Endothelial cell of umbilical vein (primary cell): Measurements from ENCODE around the gene ZSCAN26. TPM values are rescaled to one million over a fixed set of nuclear protein-coding genes. Genes with fewer than 3 reads are reported as not detected.

Experiments
- BruUV-seq: library from RNA; stranded (reverse); fragments of 400-500 nt; replicated peaks from 2 replicates; lab custom pipeline; 2021; lab: Mats Ljungman, UMichigan
- CTCF ChIA-PET: fragments of 300-600, 350-600 bp; sonication (Branson Sonifier 250); formaldehyde crosslinking; loops from one replicate; lab custom pipeline; 2021; ENCODE audit warnings: antibody characterized with exemption, inconsistent platforms; lab: Charles Lee
- POLR2A ChIA-PET: fragments of 300-600, 350-600 bp; sonication (Branson Sonifier 250); formaldehyde crosslinking; loops from one replicate; lab custom pipeline; 2021; ENCODE audit warnings: antibody characterized with exemption, inconsistent platforms; lab: Charles Lee
- DNase-seq: peaks from one replicate; pipeline ENCODE4 v3.0.0-alpha.2; 2011; ENCODE audit warnings: low read depth, low spot score
- FAIRE-seq: peaks from 2 replicates; lab custom pipeline; 2011; peaks lifted over from hg19 to GRCh38; lab: Jason Lieb, UNC
- H2AFZ ChIP-seq: 2 replicates; pipeline ENCODE4 v1.6.0; 2012; ENCODE audit warnings: low read depth, low read length, control low read depth, inconsistent platforms
- H3K27ac ChIP-seq: 2 replicates; pipeline ENCODE4 v1.5.1; 2011; ENCODE audit warnings: low read depth, mild to moderate bottlenecking, control low read depth, low read length, moderate library complexity; ENCODE audit not compliant: insufficient read depth
- H3K27me3 ChIP-seq, 2 experiments: 2 replicates each; pipeline versions ENCODE4 v1.6.0 to v1.6.1; 2011; ENCODE audit warnings: low read length in 2 of 2, mixed read lengths in 1 of 2; ENCODE audit not compliant: control insufficient read depth in 2 of 2, insufficient read depth in 2 of 2
- H3K36me3 ChIP-seq, 2 experiments: 2 replicates in 1 of 2; 3 replicates in 1 of 2; pipeline ENCODE4 v1.5.1; 2011; ENCODE audit warnings: low read length in 2 of 2, mild to moderate bottlenecking in 1 of 2, moderate library complexity in 1 of 2; ENCODE audit not compliant: control insufficient read depth in 2 of 2, insufficient read depth in 2 of 2; ENCODE audit errors: extremely low read depth in 1 of 2
- H3K4me1 ChIP-seq: 3 replicates; pipeline ENCODE4 v1.5.1; 2011; ENCODE audit warnings: mild to moderate bottlenecking, low read length; ENCODE audit not compliant: control insufficient read depth, insufficient read depth; ENCODE audit errors: extremely low read depth
- H3K4me2 ChIP-seq: 2 replicates; pipeline ENCODE4 v1.6.1; 2011; ENCODE audit warnings: low read length, control low read depth, mixed read lengths; ENCODE audit not compliant: insufficient read depth
- H3K4me3 ChIP-seq, 3 experiments: fragments of 200-600 bp in 1 of 3; sonication (generic), shearing (Covaris generic) in 1 of 3; replicated peaks in 1 of 3; 2 replicates each; pipeline ENCODE4 v1.5.1; 2011 to 2016; ENCODE audit warnings: control low read depth in 3 of 3, low read length in 3 of 3, mild to moderate bottlenecking in 2 of 3, inconsistent platforms in 1 of 3, low read depth in 1 of 3, moderate library complexity in 1 of 3; ENCODE audit not compliant: insufficient read depth in 1 of 3
- H3K79me2 ChIP-seq: 2 replicates; pipeline ENCODE4 v1.6.0; 2012; ENCODE audit warnings: low read length, inconsistent platforms; ENCODE audit not compliant: control insufficient read depth, insufficient read depth
- H3K9ac ChIP-seq: replicated peaks from 2 replicates; pipeline ENCODE3; 2011; ENCODE audit warnings: low read length, control low read depth; ENCODE audit not compliant: insufficient read depth; ENCODE audit errors: extremely low read depth
- H3K9me1 ChIP-seq: replicated peaks from 3 replicates; pipeline ENCODE4 v1.6.0; 2011; ENCODE audit warnings: mild to moderate bottlenecking, low read length; ENCODE audit not compliant: control insufficient read depth, insufficient read depth; ENCODE audit errors: extremely low read depth
- H3K9me3 ChIP-seq: replicated peaks from 2 replicates; pipeline ENCODE4 v1.5.1; 2012; ENCODE audit warnings: low read length, inconsistent platforms; ENCODE audit not compliant: control insufficient read depth, insufficient read depth
- H4K20me1 ChIP-seq: replicated peaks from 2 replicates; pipeline ENCODE3; 2011; ENCODE audit warnings: mild to moderate bottlenecking, low read length; ENCODE audit not compliant: control insufficient read depth, insufficient read depth; ENCODE audit errors: extremely low read depth
- CTCF ChIP-seq, 2 donors: IDR thresholded peaks; 1 replicate in 1 of 2; 2 replicates in 1 of 2; pipeline ENCODE4 v1.5.1; 2011; ENCODE audit warnings: low read length in 2 of 2, mild to moderate bottlenecking in 2 of 2, moderate library complexity in 2 of 2, control low read depth in 1 of 2, inconsistent platforms in 1 of 2, low read depth in 1 of 2; ENCODE audit not compliant: insufficient read depth in 1 of 2; ENCODE audit errors: extremely low read depth in 1 of 2
- EZH2 ChIP-seq: IDR thresholded peaks from 2 replicates; pipeline ENCODE4 v1.6.1; 2012; ENCODE audit warnings: borderline replicate concordance, low read depth, mild to moderate bottlenecking, moderate library complexity, low read length, inconsistent platforms; ENCODE audit not compliant: severe bottlenecking
- GATA2 ChIP-seq: IDR thresholded peaks from 2 replicates; pipeline ENCODE4 v1.7.0; 2011; ENCODE audit warnings: low read depth, mild to moderate bottlenecking, moderate library complexity, mixed read lengths, low read length; ENCODE audit not compliant: insufficient read length, insufficient read depth
- JUN ChIP-seq: IDR thresholded peaks from 2 replicates; pipeline ENCODE4 v1.6.1; 2011; ENCODE audit warnings: borderline replicate concordance, low read depth; ENCODE audit not compliant: insufficient read length, insufficient read depth
- MAX ChIP-seq: IDR thresholded peaks from 2 replicates; pipeline ENCODE4 v1.6.1; 2011; ENCODE audit not compliant: insufficient read depth, insufficient read length
- POLR2A ChIP-seq: IDR thresholded peaks from 2 replicates; pipeline ENCODE4 v1.6.1; 2012; ENCODE audit warnings: low read depth, mild to moderate bottlenecking, control low read depth, low read length
- POLR2AphosphoS5 ChIP-seq: IDR thresholded peaks from 2 replicates; pipeline ENCODE4 v1.6.1; 2012; ENCODE audit warnings: low read depth, mild to moderate bottlenecking, control low read depth, low read length, moderate library complexity; ENCODE audit not compliant: insufficient read depth
- dilution Hi-C: fragments of 300-500 bp; cut with MboI; formaldehyde crosslinking; loops from one replicate; pipeline ENCODE4 v1.15.0; 2019; ENCODE audit warnings: low sequenced_read_pairs; ENCODE audit not compliant: extremely low pct_ligation_motif_present
- intact Hi-C: fragments of 100-400 bp; cut with micrococcal nuclease; formaldehyde crosslinking; loops from one replicate; pipeline ENCODE4 v1.10.0; 2022
- polyA plus RNA-seq, 4 experiments: library from polyadenylated mRNA; depleted of rRNA in 3 of 4; stranded (reverse) in 3 of 4; unstranded in 1 of 4; fragments of >200 nt; gene quantifications; 2 replicates each; pipeline versions ENCODE4 v1.2.1 to v1.2.3, GENCODE V29; 2011 to 2012; ENCODE audit warnings: missing spikeins in 1 of 4
- total RNA-seq: library from RNA; stranded (reverse); gene quantifications from 2 replicates; pipeline ENCODE4 v1.2.3, GENCODE V29; 2021

ZSCAN26 gene
- total and polyA plus RNA-seq, 2 donors (not counting 3 experiments of a cell fraction or from before 2014, with no cell fraction given) = 12.8 to 14.1 TPM

GRCh38 chr6:28217890-28218289 lies 49.1 kb upstream of the ZSCAN26 start:
- FAIRE-seq = no peak
- POLR2A ChIA-PET = interaction anchor here (0.7 kb wide), 1 partner anchor 81 kb away, joined by 3 read pairs; no protein-coding TSS in a partner anchor

More at GRCh38 chr6:28217890-28218289, 49.1 kb upstream of the ZSCAN26 start:
- no peak for TF ChIP-seq POLR2A
- TF ChIP-seq MAX = no peak
- TF ChIP-seq CTCF (IDR thresholded peaks at IDR 0.05; ENCODE audit: extremely low read depth in 1 of 2, insufficient read depth in 1 of 2, low read depth in 1 of 2, low read length in 2 of 2) = no peak
- TF ChIP-seq POLR2AphosphoS5 = no peak
- no peak for TF ChIP-seq JUN
- no peak for TF ChIP-seq GATA2
- no peak for TF ChIP-seq EZH2
- dilution Hi-C loops = no loop called here
- no peak for DNase-seq
- Histone ChIP-seq H3K79me2 (no peaks in the 10 kb centered on the region), H3K4me2 (no peak overlapping the region), H3K9ac (no peak overlapping the region), H2AFZ (no peak overlapping the region), H3K27me3 (peaks cover 10 to 24% of the 10 kb centered on the region in 2 experiments), H3K4me3 (no peak overlapping the region), H3K27ac (no peak overlapping the region), H3K36me3 (no peaks in the 10 kb centered on the region), H3K9me3 (no peaks in the 10 kb centered on the region), H3K4me1 (peaks cover 3% of the 10 kb centered on the region), H4K20me1 (no peaks in the 10 kb centered on the region), H3K9me1 (no peaks in the 10 kb centered on the region)
- intact Hi-C loops = loop anchor here (10.0 kb wide), 2 partner anchors 437 to 767 kb away; no protein-coding TSS in a partner anchor
- CTCF ChIA-PET = interaction anchor here (1.1 to 1.7 kb wide), 5 partner anchors 34 to 138 kb away, joined by 3 to 6 read pairs (median 3); partner anchors contain the start of genes ZKSCAN4 and ZSCAN26
- no TSS peak for BruUV-seq
